Brain microvascular endothelial cell (primary cell): ENCODE measurements around the gene NFRKB.
A peak's percentile ranks its signal among the peaks of the same experiment; 100 is the strongest.

Experiments
- DNase-seq: peaks from one replicate; pipeline ENCODE4 v3.0.0-alpha.2; 2020
- H3K27ac ChIP-seq: fragments of 250-450 bp; sonication (Bioruptor Pico); 2 replicates; pipeline ENCODE4 v1.5.1; 2020; ENCODE audit warnings: mild to moderate bottlenecking, moderate library complexity
- H3K27me3 ChIP-seq: fragments of 250-450 bp; sonication (Bioruptor Pico); replicated peaks from 2 replicates; pipeline ENCODE4 v1.5.1; 2020; ENCODE audit warnings: mild to moderate bottlenecking
- H3K36me3 ChIP-seq: fragments of 250-450 bp; sonication (Bioruptor Pico); replicated peaks from 2 replicates; pipeline ENCODE4 v1.5.1; 2020; ENCODE audit warnings: mild to moderate bottlenecking
- H3K4me3 ChIP-seq: 2 replicates; pipeline ENCODE4 v1.5.1; 2011; ENCODE audit warnings: low read depth, mild to moderate bottlenecking, control low read depth, low read length, moderate library complexity
- CTCF ChIP-seq: IDR thresholded peaks from 2 replicates; pipeline ENCODE4 v1.5.1; 2011; ENCODE audit warnings: low read depth, mild to moderate bottlenecking, moderate library complexity, low read length, control low read depth, inconsistent platforms; ENCODE audit errors: missing control alignments
- in situ Hi-C: cut with HindIII; loops from 2 replicates; pipeline ENCODE4 v1.10.0; 2017; ENCODE audit warnings: low sequenced_read_pairs, low pct_ligation_motif_present

The NFRKB gene

GRCh38 chr11:129894278-129895125, 876 bp downstream of the NFRKB start:
- DNase-seq = no peak
- Histone ChIP-seq H3K27me3 (no peaks in the 10 kb centered on the region), H3K27ac (no peak overlapping the region), H3K36me3 (peaks cover 19% of the 10 kb centered on the region), H3K4me3 (peak overlapping the region; percentile 76)
- in situ Hi-C loops = no loop called here
- TF ChIP-seq CTCF = no peak

- no peak overlapping the region for H3K4me3 ChIP-seq
- in situ Hi-C loops = no loop called here
- TF ChIP-seq CTCF = no peak
- no peak overlapping the region for H3K27ac ChIP-seq
- DNase-seq = no peak
- H3K36me3 ChIP-seq = peaks cover 67% of the 10 kb centered on the region
- H3K27me3 ChIP-seq = no peaks in the 10 kb centered on the region
These were observed 6.9 kb downstream of the NFRKB start for GRCh38 chr11:129888451-129888850.

GRCh38 chr11:129885381-129885780, 10.0 kb downstream of the NFRKB start:
- Histone ChIP-seq H3K36me3 (peaks cover 77% of the 10 kb centered on the region), H3K4me3 (no peak overlapping the region), H3K27ac (no peak overlapping the region), H3K27me3 (no peaks in the 10 kb centered on the region)
- no peak for TF ChIP-seq CTCF
- in situ Hi-C loops = no loop called here
- DNase-seq = no peak

GRCh38 chr11:129884581-129884980, 10.8 kb downstream of the NFRKB start:
- no peak for TF ChIP-seq CTCF
- in situ Hi-C loops = no loop called here
- no peak for DNase-seq
- Histone ChIP-seq H3K27ac (no peak overlapping the region), H3K36me3 (peaks cover 75% of the 10 kb centered on the region), H3K27me3 (no peaks in the 10 kb centered on the region), H3K4me3 (no peak overlapping the region)

- Histone ChIP-seq H3K36me3 (peaks cover 66% of the 10 kb centered on the region), H3K27ac (no peak overlapping the region), H3K4me3 (no peak overlapping the region), H3K27me3 (no peaks in the 10 kb centered on the region)
- TF ChIP-seq CTCF = peak; percentile 81
- in situ Hi-C loops = no loop called here
- peak; percentile 20 for DNase-seq
These were observed 13.7 kb downstream of the NFRKB start for GRCh38 chr11:129881570-129882170.
